Lower lobe of right lung (tissue), 2 donors: ENCODE data around the gene FKTN. TPM values are rescaled to one million over a fixed set of nuclear protein-coding genes. Genes with fewer than 3 reads are reported as not detected.

Experiments used
- ATAC-seq, 2 donors: fragments of 200-7000 bp; cut with Tn5 transposase; one replicate each; pipeline ENCODE4 v1.9.1; 2020 to 2022; ENCODE audit warnings: mild to moderate bottlenecking in 2 of 2, moderate library complexity in 2 of 2
- DNase-seq: peaks from one replicate; pipeline ENCODE4 v3.0.0-alpha.2; 2020
- H3K27ac ChIP-seq: fragments of 200-600 bp; one replicate; pipeline ENCODE4 v1.8.0; 2022
- H3K27me3 ChIP-seq: fragments of 200-600 bp; one replicate; pipeline ENCODE4 v1.8.0; 2022; ENCODE audit warnings: low read depth
- H3K36me3 ChIP-seq: fragments of 200-600 bp; one replicate; pipeline ENCODE4 v1.8.0; 2022; ENCODE audit warnings: mild to moderate bottlenecking
- H3K4me1 ChIP-seq: fragments of 200-600 bp; one replicate; pipeline ENCODE4 v1.8.0; 2022
- H3K4me3 ChIP-seq: fragments of 200-600 bp; one replicate; pipeline ENCODE4 v1.8.0; 2022; ENCODE audit warnings: mild to moderate bottlenecking
- H3K9me3 ChIP-seq: fragments of 200-600 bp; one replicate; pipeline ENCODE4 v1.8.0; 2022
- CTCF ChIP-seq: fragments of 200-600 bp; IDR thresholded peaks from one replicate; pipeline ENCODE4 v1.8.0; 2022; ENCODE audit warnings: antibody characterized with exemption, mild to moderate bottlenecking
- intact Hi-C: fragments of 100-400 bp; cut with DNase I; formaldehyde crosslinking; loops from one replicate; pipeline ENCODE4 v1.11.0; 2022
- total RNA-seq: library from RNA; stranded (reverse); fragmentation: NEBNext Ultra II Directional; extraction: Animal tissue kit (Norgen Biotek cat#: 25700); gene quantifications from one replicate; pipeline ENCODE4 v1.2.1, GENCODE V29; 2021
- donor health status: DM: no; HTN: yes; CAD: no; lungs with severe emphysema.

The FKTN gene
- total RNA-seq, 1 donor from 2014 or later, result 14.6 TPM

- no peak overlapping the region for H3K4me3 ChIP-seq
- H3K36me3 ChIP-seq, result peaks cover 24% of the 10 kb centered on the region
- no peaks in the 10 kb centered on the region for H3K4me1 ChIP-seq
- H3K9me3 ChIP-seq, result peaks cover 8% of the 10 kb centered on the region
- intact Hi-C loops, result no loop called here
- no peak for ATAC-seq
- no peak overlapping the region for H3K27ac ChIP-seq
- no peak for TF ChIP-seq CTCF
- H3K27me3 ChIP-seq, result no peaks in the 10 kb centered on the region
- DNase-seq, result no peak
Observed at GRCh38 chr9:105639936-105640335, 82.0 kb downstream of the FKTN start.

- H3K27me3 ChIP-seq, result no peaks in the 10 kb centered on the region
- no peak for ATAC-seq
- intact Hi-C loops, result no loop called here
Observed at GRCh38 chr9:105643795-105644194, 85.9 kb downstream of the FKTN start.

GRCh38 chr9:105646879-105647594, 89.1 kb downstream of the FKTN start:
- Histone ChIP-seq H3K27me3 (no peaks in the 10 kb centered on the region), H3K9me3 (peaks cover under 1% of the 10 kb centered on the region), H3K36me3 (no peaks in the 10 kb centered on the region), H3K27ac (no peak overlapping the region), H3K4me1 (no peaks in the 10 kb centered on the region), H3K4me3 (no peak overlapping the region)
- intact Hi-C loops, result no loop called here
- no peak for TF ChIP-seq CTCF
- ATAC-seq (no peak), DNase-seq (no peak)

More at GRCh38 chr9:105643795-105644194, 85.9 kb downstream of the FKTN start:
- DNase-seq, result no peak
- Histone ChIP-seq H3K27ac (no peak overlapping the region), H3K9me3 (peaks cover 8% of the 10 kb centered on the region), H3K4me1 (no peaks in the 10 kb centered on the region), H3K4me3 (no peak overlapping the region), H3K36me3 (peaks cover 15% of the 10 kb centered on the region)
- no peak for TF ChIP-seq CTCF

- H3K9me3 ChIP-seq, result no peaks in the 10 kb centered on the region
- no peak for TF ChIP-seq CTCF
- ATAC-seq, result peak in 1 of 2 donors; percentile 16
- no peak overlapping the region for H3K4me3 ChIP-seq
- intact Hi-C loops, result no loop called here
- H3K27ac ChIP-seq, result no peak overlapping the region
- H3K36me3 ChIP-seq, result no peaks in the 10 kb centered on the region
- H3K4me1 ChIP-seq, result no peaks in the 10 kb centered on the region
- DNase-seq, result no peak
- no peaks in the 10 kb centered on the region for H3K27me3 ChIP-seq
Observed at GRCh38 chr9:105647595-105648349, 89.8 kb downstream of the FKTN start.

- Histone ChIP-seq H3K4me3 (no peak overlapping the region), H3K27me3 (peaks cover 9% of the 10 kb centered on the region), H3K27ac (no peak overlapping the region), H3K36me3 (no peaks in the 10 kb centered on the region), H3K4me1 (peaks cover 10% of the 10 kb centered on the region), H3K9me3 (no peaks in the 10 kb centered on the region)
- no peak for ATAC-seq
- no peak for TF ChIP-seq CTCF
- intact Hi-C loops, result no loop called here
- no peak for DNase-seq
Observed at GRCh38 chr9:105651806-105652205, 93.9 kb downstream of the FKTN start.
